ENCODE results near the gene GZMB. TPM values are rescaled to one million over a fixed set of nuclear protein-coding genes. Genes with fewer than 3 reads are reported as not detected.
"Not testable (repeated sequence)": the region's sequence is repeated elsewhere in the genome, so short reads cannot be mapped to it uniquely, and the experiment has no call there.

Gene GZMB
- total and polyA plus RNA-seq, 7 donors = 0.22 to 1.0 (median 0.46) TPM; not detected in 1

GRCh38 chr14:24595073-24595808, 38.7 kb downstream of the GZMB start:
- DNase-seq (no peak), ATAC-seq (no peak)
- no peak overlapping the region for H3K4me3 ChIP-seq
- no peaks in the 10 kb centered on the region for H3K36me3 ChIP-seq (ENCODE audit: insufficient read depth in 1 of 2, low read depth in 1 of 2)
- H3K4me1 ChIP-seq = no peaks in the 10 kb centered on the region
- no peak overlapping the region for H3K27ac ChIP-seq
- H3K27me3 ChIP-seq (ENCODE audit: insufficient read depth in 3 of 3, low read length in 2 of 3) = no peaks in the 10 kb centered on the region
- peaks cover 3% of the 10 kb centered on the region for H3K9me3 ChIP-seq
- TF ChIP-seq CTCF (IDR thresholded peaks at IDR 0.05) = no peak
- WGBS, 3 donors = 68 to 79% (median 73%) methylated on average over 3 of the region's 3 CpGs
- intact Hi-C loops (cut with DNase I) = no loop called here

GRCh38 chr14:24591004-24591403, 43.0 kb downstream of the GZMB start:
- H3K4me1 ChIP-seq; DNase-seq; ATAC-seq; H3K27me3 ChIP-seq (ENCODE audit: insufficient read depth in 3 of 3, low read length in 2 of 3); H3K36me3 ChIP-seq (ENCODE audit: insufficient read depth in 1 of 2, low read depth in 1 of 2); intact Hi-C loops (cut with DNase I); H3K4me3 ChIP-seq; H3K27ac ChIP-seq; H3K9me3 ChIP-seq: not testable (repeated sequence)
- 70 to 74% (median 71%) methylated on average over 2 of the region's 2 CpGs for WGBS, 3 donors

GRCh38 chr14:24584402-24584801, 49.6 kb downstream of the GZMB start:
- 60 to 72% (median 71%) methylated on average over 2 to 3 of the region's 3 CpGs for WGBS, 3 donors
- H3K27me3 ChIP-seq (ENCODE audit: insufficient read depth in 3 of 3, low read length in 2 of 3); H3K36me3 ChIP-seq (ENCODE audit: insufficient read depth in 1 of 2, low read depth in 1 of 2); H3K27ac ChIP-seq; H3K9me3 ChIP-seq; DNase-seq; intact Hi-C loops (cut with DNase I); ATAC-seq; H3K4me1 ChIP-seq; H3K4me3 ChIP-seq: not testable (repeated sequence)

Other genes starting within 250 kb of the GZMB start
- gene NYNRIN, start 235.2 kb downstream of the GZMB start, total RNA-seq = 1 to 10 TPM; 2.1 to 8.0 (median 2.4) TPM
- gene NYNRIN, start 235.2 kb downstream of the GZMB start, polyA plus RNA-seq = 1 to 10 TPM; 1.1 to 1.5 (median 1.2) TPM
- gene CBLN3, start 204.5 kb downstream of the GZMB start, total RNA-seq = 1 to 10 TPM in 1 of 4 donors, under 1 TPM in 3; 0.66 to 1.5 (median 0.76) TPM
- under 1 TPM; 0.38 to 0.78 (median 0.70) TPM for gene CBLN3, start 204.5 kb downstream of the GZMB start, polyA plus RNA-seq
- 10 to 100 TPM; 25.8 to 44.2 (median 41.3) TPM for gene KHNYN, start 204.2 kb downstream of the GZMB start, total RNA-seq
- 10 to 100 TPM; 15.3 to 74.9 (median 35.9) TPM for gene KHNYN, start 204.2 kb downstream of the GZMB start, polyA plus RNA-seq
- 10 to 100 TPM; 55.7 to 75.2 (median 63.8) TPM for gene SDR39U1, start 191.4 kb downstream of the GZMB start, total RNA-seq
- gene SDR39U1, start 191.4 kb downstream of the GZMB start, polyA plus RNA-seq = 100 to 1,000 TPM in 1 of 3 donors, 10 to 100 TPM in 2; 62.9 to 110 (median 63.6) TPM
- under 1 TPM in 2 of 4 donors, not detected in 2; 0.38 to 0.92 TPM for gene CMA1, start 125.9 kb downstream of the GZMB start, total RNA-seq
- gene CMA1, start 125.9 kb downstream of the GZMB start, polyA plus RNA-seq = under 1 TPM in 2 of 3 donors, not detected in 1; 0.04 to 0.34 TPM
- gene CTSG, start 57.9 kb downstream of the GZMB start, total RNA-seq = 1 to 10 TPM in 2 of 4 donors, under 1 TPM in 2; 0.52 to 2.4 (median 1.6) TPM
- 1 to 10 TPM in 1 of 3 donors, under 1 TPM in 2; 0.13 to 1.1 (median 0.25) TPM for gene CTSG, start 57.9 kb downstream of the GZMB start, polyA plus RNA-seq
- under 1 TPM in 1 of 4 donors, not detected in 3; 0.76 TPM for gene GZMH, start 24.5 kb downstream of the GZMB start, total RNA-seq
- gene GZMH, start 24.5 kb downstream of the GZMB start, polyA plus RNA-seq = under 1 TPM; 0.08 to 0.42 (median 0.14) TPM

Measured in psoas muscle (tissue), 8 donors.